HG02763 (cell line): ENCODE measurements around the gene VBP1.
"Not testable (repeated sequence)": the region's sequence is repeated elsewhere in the genome, so short reads cannot be mapped to it uniquely, and the experiment has no call there.

ENCODE experiments used
- ATAC-seq: cut with Tn5 transposase; IDR thresholded peaks from one replicate; pipeline ENCODE4 v1.9.1; 2021; ENCODE audit warnings: mild to moderate bottlenecking, moderate library complexity; ENCODE audit not compliant: unreplicated experiment

VBP1 gene, protein sequence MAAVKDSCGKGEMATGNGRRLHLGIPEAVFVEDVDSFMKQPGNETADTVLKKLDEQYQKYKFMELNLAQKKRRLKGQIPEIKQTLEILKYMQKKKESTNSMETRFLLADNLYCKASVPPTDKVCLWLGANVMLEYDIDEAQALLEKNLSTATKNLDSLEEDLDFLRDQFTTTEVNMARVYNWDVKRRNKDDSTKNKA

DNA sequence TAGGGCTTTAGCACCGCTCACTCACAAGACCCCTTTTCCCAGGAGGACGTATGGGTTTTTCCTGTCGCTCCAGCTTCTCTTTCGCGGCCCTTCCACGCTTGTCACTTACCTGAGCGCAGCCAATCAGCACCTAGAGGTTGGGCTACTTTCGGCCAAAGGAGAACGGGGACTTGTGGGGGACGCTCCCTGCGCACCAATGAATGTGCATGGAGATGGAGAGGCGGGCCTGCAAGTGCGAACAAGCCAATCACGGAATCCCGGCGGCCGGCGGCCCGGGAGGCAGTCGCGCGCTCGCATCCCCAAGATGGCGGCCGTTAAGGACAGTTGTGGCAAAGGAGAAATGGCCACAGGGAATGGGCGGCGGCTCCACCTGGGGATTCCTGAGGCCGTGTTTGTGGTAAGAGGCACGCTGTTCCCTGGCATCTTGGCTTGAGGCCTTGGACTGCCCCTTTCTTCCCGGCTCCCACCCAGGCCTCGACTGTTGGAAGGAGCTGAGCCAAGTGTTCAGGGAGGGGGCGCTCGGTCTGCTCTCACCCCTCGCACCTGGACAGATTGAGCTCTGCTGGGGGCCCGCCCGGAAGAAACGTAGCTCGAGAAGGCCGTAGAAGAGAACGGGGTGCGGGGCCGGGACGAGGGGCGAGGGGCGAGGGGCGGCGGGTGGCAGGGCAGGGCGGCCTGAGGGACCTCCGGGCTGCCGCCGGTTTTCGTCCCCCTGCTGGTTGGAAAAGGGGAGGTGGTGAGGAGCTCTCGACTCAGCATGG lies at the start of gene VBP1:
Gene VBP1 (plus strand): TSS at position 282 of the 761 bp plus-strand sequence. CDS start 23 bp downstream, at position 305.
- peak; percentile 95 for ATAC-seq

DNA sequence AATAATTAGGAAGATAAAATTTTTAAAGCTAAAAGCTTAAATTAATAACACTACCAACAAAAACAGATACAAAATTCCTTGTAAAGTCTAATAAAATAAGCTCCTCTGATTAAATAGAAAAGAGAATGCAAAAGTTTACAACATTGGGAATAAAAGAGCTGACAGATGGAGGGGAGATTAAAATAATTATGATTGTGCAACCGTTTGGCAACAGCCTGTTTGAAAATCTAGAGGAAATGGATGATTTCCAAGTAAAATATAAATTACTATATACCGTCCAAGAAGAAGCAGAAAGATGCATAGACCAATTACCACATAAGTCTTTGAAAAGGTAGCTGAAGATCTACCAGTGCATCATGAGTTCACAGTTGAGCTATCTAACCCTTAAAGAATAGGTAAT lies 46.4 kb upstream of the VBP1 start:
- no peak for ATAC-seq

DNA sequence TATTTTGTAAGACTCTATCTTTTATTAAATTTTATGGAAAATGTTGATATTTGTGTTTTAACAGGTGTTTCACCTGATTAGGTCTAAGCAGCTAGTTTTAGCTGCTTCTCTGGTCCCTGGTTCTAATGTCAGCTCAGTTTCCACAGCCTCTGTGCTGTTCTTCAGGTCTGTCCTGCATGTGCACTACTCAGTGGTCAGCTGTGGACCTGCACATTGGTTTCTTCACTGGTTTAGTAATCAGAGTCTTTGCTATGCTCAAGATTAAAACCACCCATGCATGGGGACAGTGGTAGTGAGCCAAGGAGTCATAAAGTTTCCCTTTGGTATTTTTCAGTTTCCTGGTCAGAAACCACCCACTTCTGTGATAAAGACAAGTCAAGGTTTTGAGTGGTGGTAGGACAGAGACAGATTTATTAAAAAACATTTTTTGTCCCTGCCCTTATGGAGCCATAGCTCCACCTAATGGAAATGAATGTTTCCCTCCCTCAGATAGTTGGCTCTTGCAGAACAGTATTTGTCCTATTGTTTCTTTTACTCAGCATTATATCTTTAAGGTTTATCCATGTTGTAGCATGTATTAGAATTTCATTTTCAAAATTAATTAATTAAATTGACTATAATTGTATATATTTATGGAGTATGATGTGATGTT lies 36.8 kb upstream of the VBP1 start:
- no peak for ATAC-seq

DNA sequence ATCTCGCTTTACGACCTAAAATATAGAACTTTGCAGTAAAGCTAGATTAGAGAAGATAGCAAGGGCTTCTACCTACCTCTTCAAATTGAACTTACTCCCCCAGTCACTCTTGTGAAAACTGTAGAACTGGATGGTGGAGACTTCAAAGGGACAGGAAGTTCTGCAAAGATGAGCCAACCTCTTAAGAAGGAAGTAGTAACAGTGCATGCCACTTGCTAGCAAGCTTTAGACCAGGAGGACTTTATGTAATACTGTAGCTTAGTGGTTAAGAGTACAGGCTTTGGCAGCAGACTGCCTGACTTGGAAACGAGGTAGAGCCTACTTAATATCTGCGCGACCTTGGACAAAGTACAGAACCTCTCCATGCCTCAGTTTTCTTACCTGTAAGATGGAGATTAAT lies 27.5 kb upstream of the VBP1 start:
- ATAC-seq: no peak

DNA sequence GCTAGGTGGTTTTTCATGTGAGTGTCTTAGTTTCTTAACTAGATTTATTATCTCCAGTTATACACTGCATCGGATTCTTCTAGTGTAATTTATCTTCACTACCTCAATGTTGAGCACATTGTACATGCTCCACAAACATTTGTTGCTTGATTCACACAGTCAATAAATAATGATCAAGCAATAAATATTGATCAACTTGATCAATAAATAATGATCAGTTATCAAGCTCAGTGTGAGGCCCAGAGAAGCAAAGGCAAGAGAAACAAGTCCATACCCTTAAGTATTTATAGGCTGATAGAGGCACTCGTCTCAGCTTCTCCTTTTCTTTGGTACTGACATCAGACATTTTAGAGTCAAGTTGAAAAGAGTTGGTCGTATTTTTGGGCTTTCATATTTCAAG lies 5.1 kb upstream of the VBP1 start:
- no peak for ATAC-seq

DNA sequence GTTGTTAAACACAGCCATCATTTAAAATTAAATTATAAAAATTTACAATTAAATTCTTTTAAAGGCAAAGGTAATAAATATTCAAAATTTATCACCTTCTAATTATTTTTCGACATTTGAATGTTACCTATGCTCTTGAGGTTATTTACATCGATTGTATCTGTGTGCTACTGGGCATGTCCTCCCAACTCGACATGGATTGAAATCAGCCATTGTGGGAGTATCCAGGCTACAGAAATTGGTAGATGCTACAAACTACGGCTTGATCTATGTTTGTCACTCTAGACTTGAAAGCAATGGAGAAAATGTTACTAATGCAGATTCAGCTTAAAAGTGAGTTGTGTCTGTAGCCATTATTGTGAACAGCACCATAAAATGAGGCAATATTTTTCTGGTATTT lies 2.5 kb upstream of the VBP1 start:
- ATAC-seq: no peak

DNA sequence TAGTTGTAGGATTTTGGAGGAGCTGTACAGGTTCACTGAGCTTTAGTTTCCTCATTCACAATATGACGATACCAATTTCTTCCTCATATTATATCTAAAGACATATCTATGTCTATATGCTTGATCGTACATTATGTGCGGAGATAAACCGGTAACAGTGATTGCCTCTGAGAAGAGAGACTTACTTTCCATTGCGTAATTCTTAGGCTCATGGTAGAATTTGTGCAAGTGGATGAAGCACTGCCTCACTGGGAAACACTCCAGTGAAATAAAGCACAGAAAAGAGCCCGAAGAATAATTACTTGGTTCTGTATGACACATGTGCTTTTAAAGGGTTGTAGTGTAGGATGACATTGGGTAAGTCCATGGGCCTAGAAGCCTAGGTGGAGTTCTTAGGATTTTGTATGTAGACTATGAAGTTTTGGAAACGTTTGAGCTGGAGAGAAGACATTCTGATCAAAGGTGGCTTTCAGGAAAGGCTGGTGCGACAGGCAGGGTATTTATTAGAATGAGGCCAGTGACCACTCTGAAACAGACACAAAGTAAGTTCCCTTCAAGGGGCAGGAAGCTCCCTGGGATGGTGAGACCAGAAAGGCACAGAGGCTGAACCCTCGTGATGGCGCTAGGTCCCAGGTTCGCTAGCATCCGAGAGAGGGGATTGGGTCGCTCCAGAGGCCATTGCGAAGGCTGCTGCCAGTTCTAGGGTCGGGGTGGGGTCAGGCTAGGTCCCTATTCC lies 649 bp upstream of the VBP1 start:
- peak; percentile 30 for ATAC-seq

DNA sequence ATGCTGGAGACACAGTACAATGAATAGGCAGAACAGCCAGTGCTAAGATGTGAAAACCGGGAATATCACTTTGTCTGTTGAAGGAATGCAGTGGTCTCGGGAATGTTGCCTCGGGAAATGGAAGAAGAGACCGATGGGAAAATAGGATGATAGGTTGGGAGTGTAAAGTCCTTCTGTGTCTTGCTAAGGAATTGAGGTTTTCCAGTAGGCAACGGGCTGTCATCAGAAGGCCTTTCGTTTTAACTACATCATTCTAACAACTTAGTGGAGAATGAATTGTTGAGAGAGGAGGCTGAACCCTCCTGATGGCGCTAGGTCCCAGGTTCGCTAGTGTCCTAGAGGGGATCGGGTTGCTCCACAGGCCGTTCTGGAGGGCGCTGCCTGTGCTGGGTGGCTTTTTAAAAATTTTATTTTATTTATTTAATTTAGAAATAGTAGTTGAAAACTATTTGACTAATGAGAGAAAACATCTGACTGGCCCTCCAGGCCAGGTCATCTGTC lies 730 bp downstream of the VBP1 start:
- ATAC-seq: no peak

DNA sequence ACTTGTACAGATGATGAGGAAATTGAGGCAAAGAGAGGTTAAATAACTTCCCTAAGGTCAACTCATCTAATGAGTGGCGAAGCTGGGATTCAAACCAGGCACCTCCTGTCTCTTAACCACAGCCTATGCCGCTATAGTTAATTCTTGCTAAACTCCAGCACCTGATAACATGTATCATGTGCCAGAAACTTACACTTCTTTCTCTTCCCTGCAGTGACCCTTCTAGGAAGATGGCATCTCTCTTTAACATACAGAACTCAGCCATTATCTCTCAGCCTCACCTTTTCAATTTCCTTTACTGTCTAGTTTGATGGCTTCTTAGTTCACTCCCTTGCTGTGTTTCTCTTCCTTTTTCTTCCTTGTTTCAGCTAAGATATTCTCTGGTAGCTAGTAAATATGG lies 2.5 kb downstream of the VBP1 start:
- ATAC-seq: no peak

DNA sequence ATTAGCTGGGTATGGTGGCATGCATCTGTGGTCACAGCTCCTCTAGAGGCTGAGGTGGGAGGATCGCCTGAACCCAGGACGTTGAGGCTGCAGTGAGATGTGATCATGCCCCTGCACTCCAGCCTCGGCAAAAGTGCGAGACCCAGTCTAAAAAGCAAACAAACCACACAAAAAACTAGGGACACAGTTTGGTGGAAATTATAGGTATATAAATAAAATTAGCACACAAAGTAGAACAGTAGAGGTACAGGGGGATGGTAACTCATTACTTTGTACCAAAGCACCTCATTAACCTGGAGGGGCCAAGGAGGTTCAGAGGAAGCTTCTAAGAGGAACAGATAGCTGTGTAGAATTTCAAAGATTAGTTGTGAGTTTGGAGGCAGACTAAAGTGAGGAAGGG lies 5.1 kb downstream of the VBP1 start:
- no peak for ATAC-seq

DNA sequence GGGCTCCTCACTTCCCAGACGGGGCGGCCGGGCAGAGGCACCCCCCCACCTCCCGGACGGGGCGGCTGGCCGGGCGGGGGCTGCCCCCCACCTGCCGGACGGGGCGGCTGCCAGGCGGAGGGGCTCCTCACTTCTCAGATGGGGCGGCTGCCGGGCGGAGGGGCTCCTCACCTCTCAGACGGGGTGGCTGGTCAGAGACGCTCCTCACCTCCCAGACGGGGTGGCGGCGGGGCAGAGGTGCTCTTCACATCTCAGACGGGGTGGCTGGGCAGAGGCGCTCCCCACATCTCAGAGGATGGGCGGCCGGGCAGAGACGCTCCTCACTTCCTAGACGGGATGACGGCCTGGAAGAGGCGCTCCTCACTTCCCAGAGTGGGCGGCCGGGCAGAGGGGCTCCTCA lies 7.5 kb downstream of the VBP1 start:
- ATAC-seq: not testable (repeated sequence)

DNA sequence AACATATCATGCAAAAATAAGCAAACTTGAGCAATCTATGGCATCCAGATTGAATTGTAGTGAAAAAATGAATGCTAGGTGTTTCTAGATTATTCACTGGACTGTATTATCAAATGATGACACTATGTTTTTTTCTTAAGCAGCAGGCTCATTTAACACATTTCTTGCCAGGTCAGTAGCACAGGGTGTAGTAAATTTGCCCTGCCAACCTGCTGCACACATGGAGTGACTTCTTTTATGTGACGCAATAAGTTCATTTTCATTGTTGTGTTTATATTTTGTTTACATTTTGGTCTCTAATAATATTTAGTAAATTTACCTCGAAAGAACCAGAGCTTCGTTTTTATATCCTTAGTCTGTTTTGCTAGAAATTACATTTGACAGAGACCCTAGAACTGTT lies 9.5 kb downstream of the VBP1 start:
- no peak for ATAC-seq

DNA sequence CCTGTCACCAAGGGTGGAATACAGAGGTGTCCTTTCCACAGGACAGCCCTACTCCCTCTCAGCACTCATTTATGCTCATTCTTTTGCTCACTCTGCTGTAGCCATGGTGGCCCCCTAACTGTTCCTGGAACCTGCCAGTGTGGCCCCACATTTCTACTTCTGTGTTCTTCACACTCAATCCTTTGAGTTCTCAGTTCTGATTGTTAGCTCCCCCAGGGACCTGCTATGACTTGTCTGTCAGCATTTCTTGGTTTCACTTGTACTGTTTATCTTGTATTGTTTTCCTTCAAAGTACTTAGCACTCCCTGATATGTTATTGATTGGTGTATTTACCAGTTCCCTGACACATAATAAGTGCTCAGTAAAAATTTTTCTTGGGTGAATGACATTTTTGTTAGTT lies 14.9 kb downstream of the VBP1 start:
- ATAC-seq: peak; percentile 78

DNA sequence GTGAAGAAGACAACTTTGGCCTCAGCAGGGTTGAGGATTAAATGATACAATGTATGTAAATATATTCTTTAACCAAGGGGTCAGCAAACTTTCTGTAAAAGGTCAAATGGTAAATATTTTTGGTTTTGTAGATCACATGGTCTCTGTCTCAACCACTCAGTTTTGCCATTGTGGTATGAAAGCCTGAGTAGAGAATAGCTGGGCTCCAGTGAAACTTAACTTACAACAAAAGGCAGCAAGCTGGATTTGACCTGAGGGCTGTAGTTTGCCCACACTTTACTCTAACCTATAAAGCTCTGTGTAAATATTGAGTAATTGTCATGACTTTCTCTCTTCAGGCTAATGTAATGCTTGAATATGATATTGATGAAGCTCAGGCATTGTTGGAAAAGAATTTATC lies 19.6 kb downstream of the VBP1 start:
- ATAC-seq: no peak

DNA sequence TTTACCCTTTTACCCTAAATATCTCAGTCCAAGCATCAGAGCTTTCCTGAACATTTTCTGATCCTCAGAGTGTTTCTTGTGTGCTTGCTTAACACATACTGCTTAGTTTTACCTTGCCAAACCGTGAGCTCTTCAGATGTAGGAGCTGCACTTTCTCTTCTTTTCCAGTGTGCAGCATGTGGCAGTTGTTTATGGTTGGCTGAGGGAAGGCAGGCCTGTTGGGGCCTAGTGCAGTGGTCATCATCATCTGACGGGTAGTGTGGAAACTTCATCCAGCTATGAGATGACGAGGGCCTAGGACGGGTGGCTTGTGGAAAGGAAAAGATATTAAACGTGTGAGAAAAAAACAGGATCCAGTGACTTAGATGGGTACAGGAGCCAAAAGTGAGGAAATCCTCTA lies 21.5 kb downstream of the VBP1 start:
- no peak for ATAC-seq

DNA sequence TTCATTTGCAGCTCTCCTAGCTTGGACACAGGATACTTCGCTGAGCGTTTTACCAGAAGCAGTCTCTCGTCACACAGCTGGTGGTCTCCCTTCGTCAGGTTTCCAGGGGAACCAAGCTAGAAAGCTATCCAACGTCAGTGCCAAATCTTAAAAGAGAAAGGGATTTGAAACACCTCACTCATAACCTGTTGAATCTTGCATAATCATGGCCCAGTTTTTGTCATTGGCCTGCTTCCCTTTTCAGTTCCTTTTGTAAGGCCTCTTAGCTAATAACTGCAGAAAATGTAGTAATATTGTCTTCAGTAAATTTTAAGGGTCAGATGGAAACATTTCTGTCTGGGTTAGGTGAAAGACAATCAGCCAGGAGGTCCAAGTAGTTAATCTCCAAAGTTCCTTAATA lies 26.0 kb downstream of the VBP1 start:
- ATAC-seq: no peak

DNA sequence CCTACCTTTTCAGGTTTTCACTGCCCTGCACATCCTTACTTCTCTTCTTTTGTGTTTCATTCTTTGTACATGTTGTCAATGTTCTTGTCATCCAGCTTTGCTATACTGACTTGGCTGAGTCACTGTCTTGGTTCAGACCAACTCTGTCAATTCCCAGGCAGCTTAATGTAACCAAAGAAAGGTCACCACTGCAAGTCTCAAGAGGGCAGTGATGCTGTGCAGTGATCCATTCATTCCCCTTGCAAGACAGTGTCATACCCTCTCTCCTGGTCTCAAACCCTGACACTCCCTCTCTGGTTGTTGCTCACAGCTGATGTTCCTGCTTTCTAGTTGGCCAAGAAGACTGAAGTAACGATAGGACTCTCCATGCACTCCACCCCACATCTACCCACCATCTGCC lies 30.5 kb downstream of the VBP1 start:
- no peak for ATAC-seq

DNA sequence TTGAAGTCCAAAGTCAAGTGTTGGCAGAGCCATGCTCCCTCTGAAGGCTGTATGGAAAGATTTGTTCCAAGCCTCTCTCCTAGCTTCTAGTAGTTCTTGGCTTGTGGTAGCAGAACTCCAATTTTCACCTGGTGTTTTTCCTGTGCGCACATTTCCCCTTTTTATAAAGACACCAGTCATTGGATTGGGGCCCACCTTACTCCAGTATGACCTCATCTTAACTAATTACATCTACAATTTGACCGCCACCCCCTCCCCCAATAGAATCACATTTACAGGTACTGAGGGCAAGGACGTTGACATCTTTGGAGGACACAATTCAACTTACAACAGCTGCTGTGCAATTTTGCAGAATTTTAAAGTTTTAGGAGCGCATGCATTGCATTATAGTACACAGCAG lies 31.2 kb downstream of the VBP1 start:
- no peak for ATAC-seq

DNA sequence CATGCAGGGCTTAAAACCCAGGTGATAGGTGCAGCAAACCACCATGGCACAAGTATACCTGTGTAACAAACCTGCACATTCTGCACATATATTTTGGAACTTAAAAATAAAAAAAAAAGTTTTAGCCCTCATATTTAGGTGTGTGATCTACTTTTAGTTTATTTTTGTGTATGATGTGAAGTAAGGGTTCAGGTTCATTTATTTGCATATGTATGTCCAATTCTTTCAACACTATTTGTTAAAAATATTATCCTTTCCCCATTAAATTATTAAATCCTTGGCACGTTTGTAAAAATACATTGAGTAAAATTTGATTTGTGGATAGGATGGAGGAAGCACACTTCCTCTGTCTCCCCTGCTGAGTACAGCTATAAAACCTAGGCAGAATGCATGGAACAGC lies 35.1 kb downstream of the VBP1 start:
- no peak for ATAC-seq

DNA sequence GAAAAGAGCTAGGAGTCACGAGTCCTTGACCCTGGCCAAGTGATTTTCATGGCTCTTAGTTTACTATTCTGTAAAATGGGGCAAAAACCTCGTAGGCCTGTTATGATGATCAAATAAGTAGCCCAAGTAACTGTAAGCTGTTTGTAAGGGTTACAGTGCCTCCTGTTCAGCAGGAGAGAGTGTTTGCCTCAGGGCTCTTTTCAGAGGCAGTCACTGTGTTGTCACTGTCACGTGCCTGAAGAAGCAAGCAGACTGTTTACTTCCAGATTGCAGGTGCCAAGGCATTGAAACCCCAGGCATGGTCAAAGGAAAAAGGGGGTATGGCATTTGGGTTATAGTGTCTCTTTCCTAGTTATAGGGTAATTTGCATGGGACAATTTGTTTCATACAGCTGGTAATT lies 43.5 kb downstream of the VBP1 start:
- no peak for ATAC-seq

DNA sequence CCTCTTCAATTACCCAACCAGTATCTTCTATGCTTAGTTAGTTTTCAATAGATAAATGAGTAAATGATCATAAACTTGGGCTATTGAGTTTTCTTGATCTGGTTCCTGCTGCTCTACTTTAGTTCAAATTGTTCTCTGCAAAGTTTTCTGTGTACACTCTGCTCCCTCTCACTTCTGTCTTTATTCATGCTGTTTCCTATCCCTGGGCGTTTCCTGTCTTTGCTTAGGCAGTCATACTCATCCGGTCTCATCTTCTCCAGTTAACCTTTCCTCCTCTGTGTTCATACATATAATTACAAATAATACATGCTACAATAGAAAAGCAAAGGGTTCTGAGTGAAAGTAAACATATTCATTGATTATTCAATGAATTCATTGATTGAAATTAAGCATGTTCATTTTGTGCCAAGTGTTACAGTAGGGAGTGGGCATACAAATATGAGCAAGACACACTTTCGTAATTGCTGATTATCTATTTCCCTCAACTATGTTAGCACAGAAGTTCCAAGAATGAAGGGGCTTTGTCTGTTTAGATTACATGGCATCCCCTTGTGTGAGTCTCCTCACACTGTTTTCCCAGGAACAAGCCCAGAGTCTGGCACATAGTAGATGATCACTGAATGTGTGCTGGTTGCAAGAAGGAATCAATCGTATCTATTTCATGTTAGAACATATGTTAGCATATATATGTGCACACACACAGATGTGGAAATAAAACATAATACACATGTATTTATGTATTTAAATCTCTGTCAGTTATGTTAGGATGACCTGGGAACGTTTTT lies 46.9 kb downstream of the VBP1 start:
- ATAC-seq: no peak
